ENCODE data around the gene RAI1.
A peak's percentile ranks its signal among the peaks of the same experiment; 100 is the strongest.

The RAI1 gene

GRCh38 chr17:17770632-17771044 is 89.4 kb downstream of the RAI1 start:
- no peak for DNase-seq

- no peak for DNase-seq
Measured at GRCh38 chr17:17771498-17772201, 90.4 kb downstream of the RAI1 start.

DNA sequence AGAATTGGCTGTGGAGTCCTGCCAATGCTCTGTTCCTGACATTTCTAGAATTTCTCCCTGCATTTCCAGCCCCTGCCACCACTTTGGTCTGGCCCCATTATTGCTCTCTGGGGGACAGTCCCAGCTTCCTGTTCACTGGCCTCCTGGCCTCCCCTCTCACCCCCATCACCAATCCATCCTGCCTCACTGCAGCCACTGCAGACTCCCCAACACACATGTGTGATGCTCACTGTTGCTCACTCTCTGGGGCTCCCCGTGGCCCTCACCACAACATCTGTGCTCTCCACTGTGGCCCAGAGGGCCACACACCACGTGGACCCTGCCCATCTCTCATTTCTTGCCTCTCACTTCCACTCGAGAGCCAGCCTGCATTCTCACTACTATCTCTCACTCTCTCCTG is 91.0 kb downstream of the RAI1 start:
- no peak for DNase-seq

- no peak for DNase-seq
Measured at GRCh38 chr17:17774009-17774881, 93.0 kb downstream of the RAI1 start.

DNA sequence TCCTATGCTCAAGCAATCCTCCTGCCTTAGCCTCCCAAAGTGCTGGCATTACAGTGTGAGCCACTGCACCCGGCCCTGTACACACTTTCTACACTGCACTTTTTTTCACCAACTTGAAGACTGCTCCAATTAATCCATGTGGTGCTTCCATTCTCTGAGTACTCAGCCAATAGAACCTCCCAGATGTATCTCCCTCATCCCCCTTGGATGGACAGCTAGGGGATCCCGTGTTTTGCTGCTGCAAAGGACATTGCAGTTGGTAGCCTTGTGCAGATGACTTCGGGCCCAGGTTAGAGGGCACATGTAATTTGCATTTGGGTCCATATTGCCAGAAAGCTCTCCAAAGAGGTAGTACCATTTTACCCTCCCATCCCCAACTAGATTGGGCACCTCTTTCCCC is 95.6 kb downstream of the RAI1 start:
- DNase-seq, result no peak

GRCh38 chr17:17778308-17779014 is 97.2 kb downstream of the RAI1 start:
- no peak for DNase-seq

GRCh38 chr17:17779015-17779611 is 97.9 kb downstream of the RAI1 start:
- no peak for DNase-seq

DNA sequence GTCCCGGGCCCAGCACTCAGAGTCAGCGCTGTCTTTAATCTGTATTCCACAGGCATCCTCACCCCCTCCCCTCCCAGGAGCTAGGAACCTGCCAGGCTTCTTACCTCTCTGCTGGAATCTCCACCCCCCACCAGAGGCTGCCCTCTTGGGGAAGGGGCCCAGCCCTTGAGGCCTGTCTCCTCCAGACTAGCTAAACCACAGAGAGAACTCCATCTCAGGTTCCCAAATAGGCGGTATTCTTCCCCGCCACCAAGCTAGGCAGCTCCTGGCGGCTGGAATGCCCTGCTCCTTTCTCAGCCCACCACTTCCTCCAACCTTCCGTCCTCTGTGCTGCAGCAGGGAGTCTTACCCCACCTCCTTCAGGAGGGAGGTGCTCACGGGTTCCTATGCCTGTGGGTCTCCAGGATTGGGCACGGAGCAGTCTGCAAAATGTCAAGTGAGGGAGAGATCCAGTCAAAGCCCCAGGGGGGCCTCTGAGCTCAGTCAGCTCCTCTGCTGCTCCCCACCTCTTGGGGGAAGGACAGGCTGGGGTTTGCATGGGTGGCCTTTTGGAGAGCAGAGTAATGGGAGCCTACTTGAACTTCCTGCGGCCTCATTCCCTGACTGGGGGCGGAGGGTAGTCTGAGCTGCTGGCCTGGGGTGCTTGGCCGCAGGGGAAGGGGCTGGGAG is 99.8 kb downstream of the RAI1 start:
- DNase-seq, result no peak

GRCh38 chr17:17781591-17782496 is 100.6 kb downstream of the RAI1 start:
- DNase-seq, result peak; percentile 47

DNA sequence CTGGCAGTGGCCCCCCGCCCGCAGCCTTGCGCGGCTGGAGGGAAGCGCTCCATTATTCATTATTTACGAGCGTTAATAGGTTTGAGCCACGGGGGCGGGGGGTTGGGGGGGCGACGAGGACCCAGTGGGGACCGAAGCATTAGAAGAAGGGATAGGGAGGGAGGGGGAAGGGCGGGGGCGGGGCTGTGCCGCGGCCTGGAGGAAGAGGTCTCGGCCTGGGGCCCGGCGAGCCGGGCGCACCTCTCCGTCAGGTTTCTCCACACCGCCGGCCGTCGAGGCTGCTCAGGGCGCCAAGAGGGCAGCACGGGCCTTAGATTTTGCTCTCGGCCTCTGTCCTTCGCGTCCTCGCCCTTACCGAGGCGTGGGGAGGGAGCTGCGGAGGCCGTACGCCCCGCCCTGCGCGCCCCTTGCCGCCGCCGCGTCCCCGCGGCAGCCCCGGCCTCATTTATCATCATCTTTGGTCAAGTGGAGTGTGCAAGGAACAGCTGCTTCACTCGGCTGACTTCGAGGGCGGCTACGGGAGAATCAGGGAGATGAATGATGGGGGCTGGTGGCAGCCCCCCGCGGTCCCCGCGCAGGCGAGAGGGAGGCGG is 101.4 kb downstream of the RAI1 start:
- DNase-seq, result no peak

DNA sequence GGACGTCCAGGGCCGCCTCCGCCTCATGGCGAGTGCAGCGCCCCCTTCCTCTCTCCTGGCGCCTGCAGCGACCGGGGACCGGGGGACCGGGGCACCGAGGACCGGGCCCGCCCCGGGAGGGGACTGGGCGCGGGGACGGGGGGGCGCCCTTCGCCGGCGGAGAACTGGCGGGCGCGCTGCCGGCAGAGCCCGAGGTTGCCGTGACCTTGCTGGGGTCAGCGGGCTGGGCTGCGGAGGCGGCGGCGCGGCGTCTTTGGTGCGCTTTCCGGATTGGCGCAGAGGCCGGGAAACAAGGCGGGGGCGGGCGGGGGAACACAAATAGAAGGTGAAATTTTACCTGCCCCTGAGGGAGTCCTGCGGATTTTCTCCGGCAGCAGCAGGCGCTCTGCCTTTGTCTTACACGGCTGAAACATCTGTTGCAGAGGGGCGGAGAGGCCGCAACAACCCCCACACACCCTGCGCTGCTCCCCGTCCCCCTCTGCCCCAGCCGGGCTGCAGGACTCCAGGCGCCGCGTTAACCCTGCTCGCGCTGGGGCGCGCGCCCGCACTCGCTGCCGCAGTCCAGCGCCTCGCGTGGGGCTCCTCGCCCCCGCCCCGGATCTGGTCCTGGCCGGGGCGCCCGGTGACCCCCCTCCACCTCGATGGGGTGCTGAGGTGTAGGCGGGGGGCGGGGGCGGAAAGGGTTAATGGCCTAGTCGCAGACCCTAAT is 102.0 kb downstream of the RAI1 start:
- DNase-seq, result peak; percentile 65

- peak; percentile 29 for DNase-seq
Measured at GRCh38 chr17:17783825-17784656, 102.8 kb downstream of the RAI1 start.

DNA sequence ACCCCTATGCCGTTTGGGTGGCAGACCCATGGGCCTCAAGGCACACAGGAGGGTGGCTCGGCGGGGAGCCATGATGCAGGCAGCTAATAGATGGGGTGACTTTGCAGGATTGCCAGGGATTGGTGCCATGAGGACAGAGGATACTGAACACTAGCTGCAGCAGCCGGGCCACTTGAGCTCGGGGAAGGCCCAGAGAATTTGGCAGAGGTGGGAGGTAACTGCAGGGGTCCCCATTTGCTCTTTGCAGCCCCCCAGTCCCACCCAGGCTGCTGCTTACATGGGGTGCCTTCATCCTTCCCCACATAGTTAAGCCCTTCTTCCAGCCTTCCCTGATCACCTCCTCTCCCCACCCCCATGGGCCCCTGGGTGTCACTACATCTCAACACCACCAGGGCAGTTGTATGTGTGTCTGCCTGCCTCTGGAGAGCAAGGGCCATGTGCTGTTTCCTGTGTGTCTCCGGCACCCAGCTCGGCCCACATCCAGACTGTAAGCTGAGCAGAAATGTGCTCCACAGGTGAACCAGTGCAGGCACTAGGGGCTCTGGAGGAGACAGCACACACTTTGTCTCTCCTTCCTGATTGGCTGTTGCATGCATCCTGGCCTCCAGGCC is 103.5 kb downstream of the RAI1 start:
- no peak for DNase-seq

- DNase-seq, result no peak
Measured at GRCh38 chr17:17785407-17785806, 104.1 kb downstream of the RAI1 start.

DNA sequence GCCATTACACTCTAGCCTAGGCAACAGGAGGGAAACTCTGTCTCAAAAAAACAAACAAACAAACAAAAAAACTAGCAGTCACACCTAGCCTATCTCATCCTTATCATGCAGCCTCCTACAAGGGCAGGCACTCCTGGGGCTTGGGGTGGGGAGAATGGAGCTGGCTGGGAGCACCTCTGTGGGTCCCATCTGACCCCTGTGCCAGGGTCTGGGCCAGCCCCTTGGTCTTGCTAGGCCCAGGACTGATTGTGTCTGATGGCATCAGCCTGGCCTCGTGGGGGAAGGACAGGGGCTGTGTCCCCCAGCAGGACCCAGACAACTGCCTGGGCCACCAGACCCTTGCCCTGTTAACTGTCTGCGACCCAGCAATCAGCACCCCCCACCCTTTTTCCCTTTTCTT is 105.7 kb downstream of the RAI1 start:
- no peak for DNase-seq

GRCh38 chr17:17787568-17787967 is 106.3 kb downstream of the RAI1 start:
- no peak for DNase-seq

DNA sequence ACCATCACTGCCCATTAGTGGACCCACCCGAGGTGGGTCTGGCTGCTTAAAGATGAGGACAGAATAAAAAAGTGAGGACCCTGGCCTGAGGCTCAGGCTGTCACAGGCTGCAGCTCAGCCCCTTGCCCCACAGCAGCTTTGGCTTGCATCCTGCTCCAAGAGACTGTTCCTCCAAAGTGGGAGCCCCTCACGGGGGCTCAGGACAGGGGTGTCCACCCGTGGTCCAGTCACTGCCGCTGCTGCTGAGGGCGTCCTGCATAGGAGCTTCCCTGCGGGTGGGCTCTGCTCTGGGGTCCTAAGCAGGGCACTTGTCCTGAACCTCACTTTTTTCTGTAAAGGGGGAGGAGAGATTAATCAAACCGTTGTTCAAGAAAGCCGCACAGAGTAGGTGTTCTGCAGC is 107.7 kb downstream of the RAI1 start:
- no peak for DNase-seq

DNA sequence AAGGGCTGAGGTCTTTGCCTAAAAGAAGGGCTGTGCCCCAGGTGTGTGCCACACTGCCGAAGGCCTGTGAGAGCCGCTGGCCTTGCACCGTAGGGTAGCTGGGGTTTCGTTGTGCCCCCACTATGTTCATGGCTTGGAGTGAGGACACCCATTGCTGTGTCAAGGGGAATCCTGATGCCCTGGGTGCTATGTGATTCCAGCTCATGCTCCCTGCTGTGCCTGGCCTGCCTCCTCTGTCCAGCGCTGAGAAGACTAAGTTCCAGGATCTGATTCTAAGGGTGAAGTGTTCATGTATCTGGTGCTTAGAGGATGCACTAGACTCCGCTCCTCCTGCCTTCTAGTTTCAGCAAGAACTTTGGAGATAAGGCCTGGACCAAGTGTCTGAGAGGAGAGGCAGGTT is 108.2 kb downstream of the RAI1 start:
- no peak for DNase-seq

Measured in activated CD8-positive, alpha-beta memory T cell treated with anti-CD3 and anti-CD28 coated beads, Interleukin-2, amount 50 U/mL, for 4 hours (primary cell).